ENCODE results near the gene SYK. TPM values are rescaled to one million over a fixed set of nuclear protein-coding genes. Genes with fewer than 3 reads are reported as not detected.

The SYK gene
- total RNA-seq, 1 experiment from 2014 or later, result 5.3 TPM

DNA sequence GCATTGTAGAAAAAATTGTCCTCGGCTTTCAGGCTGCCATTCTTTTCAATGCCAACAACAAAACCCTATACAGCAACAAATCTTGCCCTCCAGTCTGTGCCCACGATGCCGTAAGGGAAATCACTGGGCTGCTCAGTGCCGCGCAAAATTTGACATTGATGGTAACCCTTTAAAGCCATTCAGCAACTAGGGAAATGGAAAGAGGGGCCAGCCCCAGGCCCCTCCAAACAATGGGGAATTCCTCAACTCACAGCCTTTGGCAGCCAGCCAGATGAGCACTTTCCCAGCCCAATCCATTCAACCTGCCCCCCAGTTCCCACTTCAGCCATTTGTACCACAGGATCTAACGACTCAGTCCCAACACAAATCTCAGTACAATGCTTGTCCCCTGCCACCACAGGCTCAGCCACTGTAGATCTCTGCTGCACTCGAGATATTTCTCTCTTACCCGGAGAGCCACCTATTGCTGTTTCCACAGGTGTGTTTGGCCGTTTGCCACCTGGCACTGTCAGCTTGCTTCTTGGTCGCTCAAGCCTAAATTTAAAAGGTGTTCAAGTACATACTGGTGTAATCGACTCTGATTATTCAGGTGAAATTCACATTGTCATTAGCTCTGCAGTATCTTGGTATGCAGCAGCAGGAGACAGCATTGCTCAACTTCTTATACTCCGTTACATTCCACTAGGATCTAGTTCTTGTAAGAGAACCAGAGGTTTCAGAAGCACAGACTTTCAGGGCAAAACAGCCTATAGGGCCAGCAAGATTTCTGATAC, 103.3 kb downstream of the SYK start:
- Histone ChIP-seq H3K36me3 (ENCODE audit: control insufficient read depth, insufficient read depth, low read length) (no peaks in the 10 kb centered on the region), H3K9me3 (no peaks in the 10 kb centered on the region), H3K4me3 (ENCODE audit: low read depth, low read length) (no peak overlapping the region), H3K27me3 (replicated peaks; ENCODE audit: control insufficient read depth, insufficient read depth, low read length) (no peaks in the 10 kb centered on the region), H3K4me1 (no peaks in the 10 kb centered on the region)
- peaks cover 24% of the 10 kb centered on the region for H3K9me3 Mint-ChIP-seq (ENCODE audit: unreplicated experiment)
- no TSS peak for BruUV-seq (replicated peaks)
- no peak overlapping the region for H3K27ac Mint-ChIP-seq (ENCODE audit: unreplicated experiment)
- POLR2A ChIA-PET, result no interaction called here
- no peaks in the 10 kb centered on the region for H3K36me3 Mint-ChIP-seq (ENCODE audit: insufficient read depth, unreplicated experiment)
- no peak for DNase-seq
- no peak overlapping the region for H3K4me3 Mint-ChIP-seq (ENCODE audit: unreplicated experiment)
- no peaks in the 10 kb centered on the region for H3K27me3 Mint-ChIP-seq (ENCODE audit: insufficient read depth, unreplicated experiment)
- intact Hi-C loops (cut with micrococcal nuclease; ENCODE audit: unreplicated experiment), result no loop called here
- TF ChIP-seq, protein P1, sequence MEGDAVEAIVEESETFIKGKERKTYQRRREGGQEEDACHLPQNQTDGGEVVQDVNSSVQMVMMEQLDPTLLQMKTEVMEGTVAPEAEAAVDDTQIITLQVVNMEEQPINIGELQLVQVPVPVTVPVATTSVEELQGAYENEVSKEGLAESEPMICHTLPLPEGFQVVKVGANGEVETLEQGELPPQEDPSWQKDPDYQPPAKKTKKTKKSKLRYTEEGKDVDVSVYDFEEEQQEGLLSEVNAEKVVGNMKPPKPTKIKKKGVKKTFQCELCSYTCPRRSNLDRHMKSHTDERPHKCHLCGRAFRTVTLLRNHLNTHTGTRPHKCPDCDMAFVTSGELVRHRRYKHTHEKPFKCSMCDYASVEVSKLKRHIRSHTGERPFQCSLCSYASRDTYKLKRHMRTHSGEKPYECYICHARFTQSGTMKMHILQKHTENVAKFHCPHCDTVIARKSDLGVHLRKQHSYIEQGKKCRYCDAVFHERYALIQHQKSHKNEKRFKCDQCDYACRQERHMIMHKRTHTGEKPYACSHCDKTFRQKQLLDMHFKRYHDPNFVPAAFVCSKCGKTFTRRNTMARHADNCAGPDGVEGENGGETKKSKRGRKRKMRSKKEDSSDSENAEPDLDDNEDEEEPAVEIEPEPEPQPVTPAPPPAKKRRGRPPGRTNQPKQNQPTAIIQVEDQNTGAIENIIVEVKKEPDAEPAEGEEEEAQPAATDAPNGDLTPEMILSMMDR (IDR thresholded peaks at IDR 0.05; ENCODE audit: insufficient read depth in 1 of 2, low read depth in 1 of 2, low read length in 1 of 2, severe bottlenecking in 1 of 2, unreplicated experiment in 1 of 2), result no peak
- peaks cover 5% of the 10 kb centered on the region for H3K4me1 Mint-ChIP-seq (ENCODE audit: low read depth, unreplicated experiment)
- CTCF ChIA-PET, result no interaction called here

DNA sequence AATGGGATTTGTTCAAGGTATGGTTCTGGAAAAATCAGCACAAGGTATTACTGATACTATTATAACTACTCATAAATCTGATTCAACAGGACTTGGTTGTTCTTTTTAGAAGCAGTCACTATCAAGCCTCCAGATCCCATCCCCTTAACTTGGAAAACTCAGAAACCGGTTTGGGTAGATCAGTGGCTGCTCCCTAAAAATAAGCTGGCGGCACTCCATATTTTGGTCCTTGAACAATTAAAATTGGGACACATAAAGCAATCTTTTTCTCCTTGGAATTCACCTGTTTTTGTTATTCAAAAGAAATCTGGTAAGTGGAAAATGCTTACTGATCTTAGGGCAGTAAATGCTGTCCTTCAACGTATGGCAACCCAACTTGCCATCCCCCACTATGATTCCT, 104.2 kb downstream of the SYK start:
- intact Hi-C loops (cut with micrococcal nuclease; ENCODE audit: unreplicated experiment), result no loop called here
- H3K4me3 ChIP-seq (ENCODE audit: low read depth, low read length), result no peak overlapping the region
- no peaks in the 10 kb centered on the region for H3K27me3 ChIP-seq (replicated peaks; ENCODE audit: control insufficient read depth, insufficient read depth, low read length)
- no peaks in the 10 kb centered on the region for H3K27me3 Mint-ChIP-seq (ENCODE audit: insufficient read depth, unreplicated experiment)
- no peaks in the 10 kb centered on the region for H3K9me3 ChIP-seq
- CTCF ChIA-PET, result no interaction called here
- no peaks in the 10 kb centered on the region for H3K36me3 ChIP-seq (ENCODE audit: control insufficient read depth, insufficient read depth, low read length)
- BruUV-seq (replicated peaks), result no TSS peak
- no peak overlapping the region for H3K27ac Mint-ChIP-seq (ENCODE audit: unreplicated experiment)
- no peak for DNase-seq
- H3K4me1 ChIP-seq, result no peaks in the 10 kb centered on the region
- peaks cover 24% of the 10 kb centered on the region for H3K9me3 Mint-ChIP-seq (ENCODE audit: unreplicated experiment)
- TF ChIP-seq, protein P1 (IDR thresholded peaks at IDR 0.05; ENCODE audit: insufficient read depth in 1 of 2, low read depth in 1 of 2, low read length in 1 of 2, severe bottlenecking in 1 of 2, unreplicated experiment in 1 of 2), result no peak
- no peak overlapping the region for H3K4me3 Mint-ChIP-seq (ENCODE audit: unreplicated experiment)
- H3K4me1 Mint-ChIP-seq (ENCODE audit: low read depth, unreplicated experiment), result peaks cover 5% of the 10 kb centered on the region
- H3K36me3 Mint-ChIP-seq (ENCODE audit: insufficient read depth, unreplicated experiment), result no peaks in the 10 kb centered on the region
- POLR2A ChIA-PET, result no interaction called here

DNA sequence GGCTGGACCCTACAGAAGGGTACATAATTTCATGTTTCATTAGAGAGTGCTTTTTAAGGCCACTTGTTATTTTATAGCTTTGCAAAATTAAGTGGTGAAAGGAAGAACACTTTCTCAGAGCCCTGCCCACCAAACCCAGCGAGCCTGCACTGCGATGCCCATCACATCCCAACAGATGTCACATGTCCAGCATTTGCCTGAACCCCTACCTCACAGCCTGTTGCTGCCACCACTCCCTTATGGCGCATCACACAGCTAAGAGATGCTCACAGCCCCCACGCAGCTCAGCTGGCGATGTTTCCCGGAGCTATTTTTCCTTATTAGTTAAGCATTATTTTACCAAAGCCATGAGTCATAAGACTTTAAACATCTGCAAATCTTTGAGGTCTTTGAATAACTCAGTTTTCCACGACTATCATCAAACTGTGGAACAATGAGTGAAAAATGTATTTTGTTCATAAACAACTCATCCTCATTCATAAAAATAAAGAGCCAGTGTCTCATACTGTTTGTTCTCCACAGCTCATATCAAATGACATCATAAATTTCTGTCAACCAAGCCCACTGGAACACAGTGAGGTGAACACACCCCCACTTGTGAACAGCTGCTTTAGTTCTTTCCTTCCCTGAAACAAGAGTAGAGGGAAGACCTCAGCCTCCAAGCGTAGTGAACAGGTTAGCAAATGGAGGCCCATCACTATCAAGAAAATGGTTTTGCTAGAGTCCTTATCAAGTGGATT, 104.9 kb downstream of the SYK start:
- Mint-ChIP-seq H3K4me3 (ENCODE audit: unreplicated experiment) (no peak overlapping the region), H3K4me1 (ENCODE audit: low read depth, unreplicated experiment) (peaks cover 5% of the 10 kb centered on the region), H3K36me3 (ENCODE audit: insufficient read depth, unreplicated experiment) (no peaks in the 10 kb centered on the region), H3K27me3 (ENCODE audit: insufficient read depth, unreplicated experiment) (no peaks in the 10 kb centered on the region), H3K27ac (ENCODE audit: unreplicated experiment) (no peak overlapping the region), H3K9me3 (ENCODE audit: unreplicated experiment) (peaks cover 24% of the 10 kb centered on the region)
- no peaks in the 10 kb centered on the region for H3K27me3 ChIP-seq (replicated peaks; ENCODE audit: control insufficient read depth, insufficient read depth, low read length)
- H3K4me3 ChIP-seq (ENCODE audit: low read depth, low read length), result no peak overlapping the region
- BruUV-seq (replicated peaks), result no TSS peak
- DNase-seq, result no peak
- ChIA-PET CTCF (interaction anchor here (0.7 kb wide), 1 partner anchor 8 kb away, joined by 3 read pairs; no protein-coding TSS in a partner anchor), POLR2A (no interaction called here)
- no peaks in the 10 kb centered on the region for H3K9me3 ChIP-seq
- TF ChIP-seq, protein P1 (IDR thresholded peaks at IDR 0.05; ENCODE audit: insufficient read depth in 1 of 2, low read depth in 1 of 2, low read length in 1 of 2, severe bottlenecking in 1 of 2, unreplicated experiment in 1 of 2), result no peak
- intact Hi-C loops (cut with micrococcal nuclease; ENCODE audit: unreplicated experiment), result no loop called here
- no peaks in the 10 kb centered on the region for H3K4me1 ChIP-seq
- H3K36me3 ChIP-seq (ENCODE audit: control insufficient read depth, insufficient read depth, low read length), result no peaks in the 10 kb centered on the region

Data from Caco-2 (cell line).